ENCODE measurements around the gene MAP4K1.

The MAP4K1 gene

GRCh38 chr19:38545596-38545995 is 72.2 kb downstream of the MAP4K1 start:
- Histone ChIP-seq H3K4me1 (ENCODE audit: control insufficient read depth, insufficient read depth, low read length) (no peaks in the 10 kb centered on the region; the same call in 1 of the 2 replicates), H3K27me3 (ENCODE audit: control insufficient read depth, insufficient read depth, low read length) (no peaks in the 10 kb centered on the region), H3K9me3 (ENCODE audit: control insufficient read depth, insufficient read depth, low read length) (no peaks in the 10 kb centered on the region), H3K27ac (ENCODE audit: low read length) (no peak overlapping the region), H3K4me3 (ENCODE audit: low read length) (no peak overlapping the region), H3K36me3 (ENCODE audit: control insufficient read depth, insufficient read depth, low read length) (no peaks in the 10 kb centered on the region)
- WGBS (ENCODE audit: insufficient coverage, insufficient read length): no CpG with 5 or more reads among the region's 8 CpGs
- DNase-seq (ENCODE audit: low read depth, low spot score): no peak

GRCh38 chr19:38544569-38545315 is 73.0 kb downstream of the MAP4K1 start:
- Histone ChIP-seq H3K36me3 (ENCODE audit: control insufficient read depth, insufficient read depth, low read length) (no peaks in the 10 kb centered on the region), H3K4me3 (ENCODE audit: low read length) (no peak overlapping the region), H3K9me3 (ENCODE audit: control insufficient read depth, insufficient read depth, low read length) (no peaks in the 10 kb centered on the region), H3K27me3 (ENCODE audit: control insufficient read depth, insufficient read depth, low read length) (no peaks in the 10 kb centered on the region), H3K4me1 (ENCODE audit: control insufficient read depth, insufficient read depth, low read length) (no peaks in the 10 kb centered on the region; the same call in 1 of the 2 replicates), H3K27ac (ENCODE audit: low read length) (no peak overlapping the region)
- WGBS (ENCODE audit: insufficient coverage, insufficient read length): no CpG with 5 or more reads among the region's 6 CpGs
- DNase-seq (ENCODE audit: low read depth, low spot score): no peak

- DNase-seq (ENCODE audit: low read depth, low spot score): peak; percentile 35
- H3K4me3 ChIP-seq (ENCODE audit: low read length): no peak overlapping the region
- no peaks in the 10 kb centered on the region; the same call in 1 of the 2 replicates for H3K4me1 ChIP-seq (ENCODE audit: control insufficient read depth, insufficient read depth, low read length)
- H3K9me3 ChIP-seq (ENCODE audit: control insufficient read depth, insufficient read depth, low read length): no peaks in the 10 kb centered on the region
- no peak overlapping the region for H3K27ac ChIP-seq (ENCODE audit: low read length)
- no peaks in the 10 kb centered on the region for H3K27me3 ChIP-seq (ENCODE audit: control insufficient read depth, insufficient read depth, low read length)
- H3K36me3 ChIP-seq (ENCODE audit: control insufficient read depth, insufficient read depth, low read length): no peaks in the 10 kb centered on the region
- WGBS (ENCODE audit: insufficient coverage, insufficient read length): no CpG with 5 or more reads among the region's 21 CpGs
Observed at GRCh38 chr19:38543807-38544568, 73.8 kb downstream of the MAP4K1 start.

- H3K4me1 ChIP-seq (ENCODE audit: control insufficient read depth, insufficient read depth, low read length): no peaks in the 10 kb centered on the region; the same call in 1 of the 2 replicates
- no CpG with 5 or more reads among the region's 19 CpGs for WGBS (ENCODE audit: insufficient coverage, insufficient read length)
Observed at GRCh38 chr19:38543286-38543806, 74.4 kb downstream of the MAP4K1 start.

GRCh38 chr19:38542040-38542439 is 75.7 kb downstream of the MAP4K1 start:
- WGBS (ENCODE audit: insufficient coverage, insufficient read length): no CpG with 5 or more reads among the region's 4 CpGs
- H3K27ac ChIP-seq (ENCODE audit: low read length): no peak overlapping the region
- no peaks in the 10 kb centered on the region for H3K9me3 ChIP-seq (ENCODE audit: control insufficient read depth, insufficient read depth, low read length)
- no peaks in the 10 kb centered on the region for H3K4me1 ChIP-seq (ENCODE audit: control insufficient read depth, insufficient read depth, low read length)
- no peak overlapping the region for H3K4me3 ChIP-seq (ENCODE audit: low read length)
- no peaks in the 10 kb centered on the region for H3K36me3 ChIP-seq (ENCODE audit: control insufficient read depth, insufficient read depth, low read length)
- H3K27me3 ChIP-seq (ENCODE audit: control insufficient read depth, insufficient read depth, low read length): no peaks in the 10 kb centered on the region
- no peak for DNase-seq (ENCODE audit: low read depth, low spot score)

More at GRCh38 chr19:38543286-38543806, 74.4 kb downstream of the MAP4K1 start:
- DNase-seq (ENCODE audit: low read depth, low spot score): no peak
- no peaks in the 10 kb centered on the region for H3K36me3 ChIP-seq (ENCODE audit: control insufficient read depth, insufficient read depth, low read length)
- no peak overlapping the region for H3K4me3 ChIP-seq (ENCODE audit: low read length)
- H3K27me3 ChIP-seq (ENCODE audit: control insufficient read depth, insufficient read depth, low read length): no peaks in the 10 kb centered on the region
- H3K27ac ChIP-seq (ENCODE audit: low read length): no peak overlapping the region
- H3K9me3 ChIP-seq (ENCODE audit: control insufficient read depth, insufficient read depth, low read length): no peaks in the 10 kb centered on the region

- Histone ChIP-seq H3K4me1 (ENCODE audit: control insufficient read depth, insufficient read depth, low read length) (no peaks in the 10 kb centered on the region), H3K27me3 (ENCODE audit: control insufficient read depth, insufficient read depth, low read length) (no peaks in the 10 kb centered on the region), H3K4me3 (ENCODE audit: low read length) (no peak overlapping the region), H3K36me3 (ENCODE audit: control insufficient read depth, insufficient read depth, low read length) (peaks cover 7% of the 10 kb centered on the region), H3K27ac (ENCODE audit: low read length) (no peak overlapping the region), H3K9me3 (ENCODE audit: control insufficient read depth, insufficient read depth, low read length) (peaks cover 7% of the 10 kb centered on the region; the same call in 1 of the 2 replicates)
- WGBS (ENCODE audit: insufficient coverage, insufficient read length): no CpG with 5 or more reads among the region's 1 CpG
- DNase-seq (ENCODE audit: low read depth, low spot score): no peak
Observed at GRCh38 chr19:38539751-38540150, 78.0 kb downstream of the MAP4K1 start.

- H3K4me1 ChIP-seq (ENCODE audit: control insufficient read depth, insufficient read depth, low read length): no peaks in the 10 kb centered on the region
- H3K27me3 ChIP-seq (ENCODE audit: control insufficient read depth, insufficient read depth, low read length): no peaks in the 10 kb centered on the region
- DNase-seq (ENCODE audit: low read depth, low spot score): no peak
- H3K4me3 ChIP-seq (ENCODE audit: low read length): no peak overlapping the region
- no CpG with 5 or more reads among the region's 6 CpGs for WGBS (ENCODE audit: insufficient coverage, insufficient read length)
- H3K9me3 ChIP-seq (ENCODE audit: control insufficient read depth, insufficient read depth, low read length): peaks cover 9% of the 10 kb centered on the region; the same call in 1 of the 2 replicates
- H3K27ac ChIP-seq (ENCODE audit: low read length): no peak overlapping the region
- peaks cover 10% of the 10 kb centered on the region for H3K36me3 ChIP-seq (ENCODE audit: control insufficient read depth, insufficient read depth, low read length)
Observed at GRCh38 chr19:38538793-38539528, 78.8 kb downstream of the MAP4K1 start.

- no peak for DNase-seq (ENCODE audit: low read depth, low spot score)
Observed at GRCh38 chr19:38538386-38538785, 79.4 kb downstream of the MAP4K1 start.

More at GRCh38 chr19:38538386-38538785, 79.4 kb downstream of the MAP4K1 start:
- Histone ChIP-seq H3K9me3 (ENCODE audit: control insufficient read depth, insufficient read depth, low read length) (peaks cover 9% of the 10 kb centered on the region; the same call in 1 of the 2 replicates), H3K36me3 (ENCODE audit: control insufficient read depth, insufficient read depth, low read length) (peaks cover 10% of the 10 kb centered on the region), H3K27me3 (ENCODE audit: control insufficient read depth, insufficient read depth, low read length) (no peaks in the 10 kb centered on the region), H3K4me1 (ENCODE audit: control insufficient read depth, insufficient read depth, low read length) (no peaks in the 10 kb centered on the region), H3K27ac (ENCODE audit: low read length) (no peak overlapping the region), H3K4me3 (ENCODE audit: low read length) (no peak overlapping the region)
- no CpG with 5 or more reads among the region's 3 CpGs for WGBS (ENCODE audit: insufficient coverage, insufficient read length)

Data from iPS DF 6.9 (cell line).